Neural progenitor cell (in vitro differentiated cells): ENCODE measurements around the gene LPP. TPM values are rescaled to one million over a fixed set of nuclear protein-coding genes. Genes with fewer than 3 reads are reported as not detected.

Experiments used
- DNase-seq: peaks from one replicate; pipeline ENCODE4 v3.0.0-alpha.2; 2016; ENCODE audit warnings: low spot score
- H2AFZ ChIP-seq: fragments of 200-600 bp; sonication (generic); replicated peaks from 2 replicates; pipeline ENCODE4 v1.6.1; 2016; ENCODE audit warnings: antibody characterized with exemption
- H3F3A ChIP-seq: fragments of 200-600 bp; sonication (generic); 2 replicates; pipeline ENCODE4 v1.6.1; 2016; ENCODE audit warnings: antibody characterized with exemption, low read depth
- H3K27ac ChIP-seq: fragments of 200-600 bp; sonication (generic); 2 replicates; pipeline ENCODE4 v1.5.1; 2016; ENCODE audit warnings: mild to moderate bottlenecking
- H3K27me3 ChIP-seq: fragments of 200-600 bp; sonication (generic); 2 replicates; pipeline ENCODE4 v1.6.1; 2016; ENCODE audit warnings: mild to moderate bottlenecking, moderate library complexity
- H3K36me3 ChIP-seq: fragments of 200-600 bp; sonication (generic); 2 replicates; pipeline ENCODE4 v1.5.1; 2016
- H3K4me1 ChIP-seq: fragments of 200-600 bp; sonication (generic); 2 replicates; pipeline ENCODE4 v1.6.1; 2016; ENCODE audit warnings: mixed run types
- H3K4me2 ChIP-seq: fragments of 200-600 bp; sonication (generic); 2 replicates; pipeline ENCODE4 v1.6.1; 2016
- H3K4me3 ChIP-seq: fragments of 200-600 bp; sonication (generic); 2 replicates; pipeline ENCODE4 v1.5.1; 2016
- H3K79me2 ChIP-seq: fragments of 200-600 bp; sonication (generic); 2 replicates; pipeline ENCODE4 v1.6.1; 2016; ENCODE audit warnings: low read depth
- H3K9ac ChIP-seq: fragments of 200-600 bp; sonication (generic); 2 replicates; pipeline ENCODE4 v1.6.1; 2016
- H3K9me3 ChIP-seq: fragments of 200-600 bp; sonication (generic); 2 replicates; pipeline ENCODE4 v1.5.1; 2016; ENCODE audit warnings: low read depth
- H4K20me1 ChIP-seq: fragments of 200-600 bp; sonication (generic); 2 replicates; pipeline ENCODE4 v1.6.1; 2016; ENCODE audit warnings: low read depth
- H3K27ac Mint-ChIP-seq: 3 replicates; pipeline ENCODE4 v1.8.0; 2021; ENCODE audit warnings: mixed read lengths
- H3K27me3 Mint-ChIP-seq: 2 replicates; pipeline ENCODE4 v1.8.0; 2022; ENCODE audit warnings: low read depth, mild to moderate bottlenecking, inconsistent platforms, moderate library complexity, mixed read lengths; ENCODE audit not compliant: insufficient read depth
- H3K36me3 Mint-ChIP-seq: 3 replicates; pipeline ENCODE4 v1.8.0; 2021; ENCODE audit warnings: mixed read lengths
- H3K4me1 Mint-ChIP-seq: 3 replicates; pipeline ENCODE4 v1.8.0; 2021; ENCODE audit warnings: mixed read lengths
- H3K4me3 Mint-ChIP-seq: 3 replicates; pipeline ENCODE4 v1.8.0; 2021; ENCODE audit warnings: mild to moderate bottlenecking, moderate library complexity, mixed read lengths
- H3K9me3 Mint-ChIP-seq: 3 replicates; pipeline ENCODE4 v1.8.0; 2020; ENCODE audit warnings: mixed read lengths
- EZH2 ChIP-seq: fragments of 200-600 bp; sonication (generic); IDR thresholded peaks from 2 replicates; pipeline ENCODE4 v1.6.1; 2017; ENCODE audit warnings: antibody characterized with exemption, mild to moderate bottlenecking, moderate library complexity
- EZH2phosphoT487 ChIP-seq: fragments of 200-600 bp; sonication (generic); IDR thresholded peaks from 2 replicates; pipeline ENCODE4 v1.6.1; 2017; ENCODE audit warnings: antibody characterized with exemption
- total RNA-seq: library from RNA; depleted of rRNA; stranded (reverse); fragments of >200 nt; gene quantifications from 2 replicates; pipeline ENCODE4 v1.2.3, GENCODE V29; 2015; ENCODE audit warnings: low replicate concordance
- TF ChIP-seq, protein P1 (sequence below): fragments of 200-600 bp; sonication (generic); IDR thresholded peaks from 2 replicates; pipeline ENCODE4 v1.5.1; 2017; ENCODE audit warnings: antibody characterized with exemption, mild to moderate bottlenecking

LPP gene
- total RNA-seq, 1 donor from 2014 or later: 18.9 TPM

GRCh38 chr3:188472336-188472735, 318.4 kb downstream of the LPP start:
- H3K36me3 ChIP-seq: no peaks in the 10 kb centered on the region
- no peak for DNase-seq
- no peak overlapping the region for H3K4me2 ChIP-seq
- H3K27ac ChIP-seq: no peak overlapping the region
- no peaks in the 10 kb centered on the region for H3K79me2 ChIP-seq
- H3K4me1 ChIP-seq: no peaks in the 10 kb centered on the region
- no peaks in the 10 kb centered on the region for H3K27me3 Mint-ChIP-seq
- no peak overlapping the region for H2AFZ ChIP-seq
- no peaks in the 10 kb centered on the region for H3F3A ChIP-seq
- TF ChIP-seq EZH2 (no peak), EZH2phosphoT487 (no peak)
- TF ChIP-seq, protein P1, sequence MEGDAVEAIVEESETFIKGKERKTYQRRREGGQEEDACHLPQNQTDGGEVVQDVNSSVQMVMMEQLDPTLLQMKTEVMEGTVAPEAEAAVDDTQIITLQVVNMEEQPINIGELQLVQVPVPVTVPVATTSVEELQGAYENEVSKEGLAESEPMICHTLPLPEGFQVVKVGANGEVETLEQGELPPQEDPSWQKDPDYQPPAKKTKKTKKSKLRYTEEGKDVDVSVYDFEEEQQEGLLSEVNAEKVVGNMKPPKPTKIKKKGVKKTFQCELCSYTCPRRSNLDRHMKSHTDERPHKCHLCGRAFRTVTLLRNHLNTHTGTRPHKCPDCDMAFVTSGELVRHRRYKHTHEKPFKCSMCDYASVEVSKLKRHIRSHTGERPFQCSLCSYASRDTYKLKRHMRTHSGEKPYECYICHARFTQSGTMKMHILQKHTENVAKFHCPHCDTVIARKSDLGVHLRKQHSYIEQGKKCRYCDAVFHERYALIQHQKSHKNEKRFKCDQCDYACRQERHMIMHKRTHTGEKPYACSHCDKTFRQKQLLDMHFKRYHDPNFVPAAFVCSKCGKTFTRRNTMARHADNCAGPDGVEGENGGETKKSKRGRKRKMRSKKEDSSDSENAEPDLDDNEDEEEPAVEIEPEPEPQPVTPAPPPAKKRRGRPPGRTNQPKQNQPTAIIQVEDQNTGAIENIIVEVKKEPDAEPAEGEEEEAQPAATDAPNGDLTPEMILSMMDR: no peak
- H3K36me3 Mint-ChIP-seq: peaks cover 19% of the 10 kb centered on the region
- no peaks in the 10 kb centered on the region for H3K9me3 ChIP-seq
- H4K20me1 ChIP-seq: no peaks in the 10 kb centered on the region
- peaks cover 8% of the 10 kb centered on the region for H3K4me1 Mint-ChIP-seq
- H3K9me3 Mint-ChIP-seq: peaks cover 3% of the 10 kb centered on the region
- no peaks in the 10 kb centered on the region for H3K27me3 ChIP-seq
- H3K4me3 ChIP-seq: no peak overlapping the region
- no peak overlapping the region for H3K9ac ChIP-seq
- H3K27ac Mint-ChIP-seq: no peak overlapping the region
- no peak overlapping the region for H3K4me3 Mint-ChIP-seq

DNA sequence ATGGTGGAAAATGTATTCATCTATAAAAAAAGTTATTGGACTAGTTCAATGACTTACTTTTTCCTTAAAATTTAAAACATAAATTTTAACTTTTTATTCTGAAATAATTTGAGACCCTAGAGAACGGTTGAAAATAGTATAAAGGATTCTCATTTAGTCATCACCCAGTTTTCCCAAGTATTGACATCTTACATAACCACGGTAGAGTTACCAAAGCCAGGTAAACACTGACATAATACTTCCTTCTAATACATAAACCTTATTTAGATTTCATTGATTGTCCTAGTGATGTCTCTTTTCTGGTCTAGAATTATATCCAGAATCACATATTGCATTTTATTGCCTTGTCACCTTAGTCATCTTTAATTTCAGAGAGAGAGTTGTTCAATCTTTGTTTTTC, 319.1 kb downstream of the LPP start:
- no peaks in the 10 kb centered on the region for H3F3A ChIP-seq
- no peaks in the 10 kb centered on the region for H3K4me1 ChIP-seq
- Mint-ChIP-seq H3K36me3 (peaks cover 17% of the 10 kb centered on the region), H3K9me3 (no peaks in the 10 kb centered on the region), H3K27me3 (no peaks in the 10 kb centered on the region), H3K4me1 (peaks cover 8% of the 10 kb centered on the region), H3K4me3 (no peak overlapping the region), H3K27ac (no peak overlapping the region)
- no peak for DNase-seq
- H3K9ac ChIP-seq: no peak overlapping the region
- H3K27ac ChIP-seq: no peak overlapping the region
- TF ChIP-seq EZH2 (no peak), EZH2phosphoT487 (no peak)
- TF ChIP-seq, protein P1: no peak
- H3K79me2 ChIP-seq: no peaks in the 10 kb centered on the region
- no peaks in the 10 kb centered on the region for H3K36me3 ChIP-seq
- no peaks in the 10 kb centered on the region for H4K20me1 ChIP-seq
- H3K4me2 ChIP-seq: no peak overlapping the region
- H3K4me3 ChIP-seq: no peak overlapping the region
- H2AFZ ChIP-seq: no peak overlapping the region
- H3K9me3 ChIP-seq: no peaks in the 10 kb centered on the region
- no peaks in the 10 kb centered on the region for H3K27me3 ChIP-seq

- Histone ChIP-seq H3K27ac (no peak overlapping the region), H3K4me1 (no peaks in the 10 kb centered on the region), H2AFZ (no peak overlapping the region), H3K4me3 (no peak overlapping the region), H3F3A (no peaks in the 10 kb centered on the region), H3K36me3 (no peaks in the 10 kb centered on the region), H3K27me3 (no peaks in the 10 kb centered on the region), H4K20me1 (no peaks in the 10 kb centered on the region), H3K79me2 (no peaks in the 10 kb centered on the region), H3K9ac (no peak overlapping the region), H3K4me2 (no peak overlapping the region), H3K9me3 (no peaks in the 10 kb centered on the region)
- Mint-ChIP-seq H3K4me1 (peaks cover 4% of the 10 kb centered on the region), H3K27me3 (no peaks in the 10 kb centered on the region), H3K27ac (no peak overlapping the region), H3K36me3 (peaks cover 13% of the 10 kb centered on the region), H3K9me3 (no peaks in the 10 kb centered on the region), H3K4me3 (no peak overlapping the region)
- TF ChIP-seq EZH2phosphoT487: no peak
- TF ChIP-seq, protein P1: no peak
- TF ChIP-seq EZH2: no peak
- no peak for DNase-seq
Observed at GRCh38 chr3:188473591-188474288, 319.8 kb downstream of the LPP start.
